ENCODE measurements around the gene PID1. TPM values are rescaled to one million over a fixed set of nuclear protein-coding genes. Genes with fewer than 3 reads are reported as not detected.

Gene PID1
- total RNA-seq, 1 experiment from 2014 or later = 0.15 TPM

- H3K27me3 ChIP-seq (ENCODE audit: insufficient read depth, low read length) = no peaks in the 10 kb centered on the region
- H3K9ac ChIP-seq (ENCODE audit: low read length) = no peak overlapping the region
- no peak overlapping the region for H3K4me2 ChIP-seq (ENCODE audit: low read length)
- no peaks in the 10 kb centered on the region for H3K79me2 ChIP-seq (ENCODE audit: insufficient read depth, low read length)
- H3K9me3 ChIP-seq (ENCODE audit: control insufficient read depth in 1 of 2, insufficient read depth in 1 of 2, low read depth in 1 of 2, low read length in 2 of 2) = no peaks in the 10 kb centered on the region
- BruUV-seq (replicated peaks) = no TSS peak
- no peaks in the 10 kb centered on the region for H3K36me3 ChIP-seq (ENCODE audit: control insufficient read depth in 1 of 2, insufficient read depth in 2 of 2, low read length in 2 of 2)
- H3K4me3 ChIP-seq (replicated peaks in 1 of 2; ENCODE audit: low read depth in 1 of 2, low read length in 2 of 2) = no peak overlapping the region
- ChIA-PET POLR2A (no interaction called here), CTCF (no interaction called here), RAD21 (ENCODE audit: low non-redundant PET in 1 of 2, low total read pairs in 2 of 2, uncharacterized antibody in 2 of 2, unreplicated experiment in 2 of 2) (no interaction called here)
- ATAC-seq (no peak), DNase-seq (ENCODE audit: low read depth, low spot score) (no peak)
- H3K4me1 ChIP-seq (ENCODE audit: control insufficient read depth in 1 of 2, insufficient read depth in 2 of 2, low read length in 2 of 2) = no peaks in the 10 kb centered on the region
- no peaks in the 10 kb centered on the region for H4K20me1 ChIP-seq (ENCODE audit: insufficient read depth)
- H3K9me2 ChIP-seq (ENCODE audit: insufficient read depth) = no peaks in the 10 kb centered on the region
- intact Hi-C loops (cut with micrococcal nuclease) = no loop called here
- no peak for TF ChIP-seq ATF3 (IDR thresholded peaks at IDR 0.05)
- no peak for TF ChIP-seq EZH2 (IDR thresholded peaks at IDR 0.05)
- TF ChIP-seq CEBPB (IDR thresholded peaks at IDR 0.05; ENCODE audit: low read depth) = no peak
- TF ChIP-seq CTCF (IDR thresholded peaks at IDR 0.05 in 2 of 3, conservative IDR thresholded peaks at IDR 0.05 in 1 of 3; ENCODE audit: borderline replicate concordance in 1 of 3, insufficient read depth in 1 of 3, low read depth in 2 of 3, low read length in 2 of 3) = no peak
- no peak for TF ChIP-seq SRF (IDR thresholded peaks at IDR 0.05; ENCODE audit: low read depth)
- H3K27ac ChIP-seq (ENCODE audit: low read depth, low read length) = no peak overlapping the region
- H2AFZ ChIP-seq (ENCODE audit: low read depth, low read length, poor library complexity, severe bottlenecking) = no peak overlapping the region
Measured at GRCh38 chr2:229041691-229042090, 229.4 kb downstream of the PID1 start.

- no peak overlapping the region for H3K27ac ChIP-seq (ENCODE audit: low read depth, low read length)
- ATAC-seq (no peak), DNase-seq (ENCODE audit: low read depth, low spot score) (no peak)
- RAD21 ChIA-PET (ENCODE audit: low non-redundant PET in 1 of 2, low total read pairs in 2 of 2, uncharacterized antibody in 2 of 2, unreplicated experiment in 2 of 2) = no interaction called here
- no peak overlapping the region for H3K9ac ChIP-seq (ENCODE audit: low read length)
- H3K27me3 ChIP-seq (ENCODE audit: insufficient read depth, low read length) = no peaks in the 10 kb centered on the region
- H2AFZ ChIP-seq (ENCODE audit: low read depth, low read length, poor library complexity, severe bottlenecking) = no peak overlapping the region
- no peaks in the 10 kb centered on the region for H3K79me2 ChIP-seq (ENCODE audit: insufficient read depth, low read length)
- no peak overlapping the region for H3K4me3 ChIP-seq (replicated peaks in 1 of 2; ENCODE audit: low read depth in 1 of 2, low read length in 2 of 2)
- no peaks in the 10 kb centered on the region for H4K20me1 ChIP-seq (ENCODE audit: insufficient read depth)
- no peak overlapping the region for H3K4me2 ChIP-seq (ENCODE audit: low read length)
- no peaks in the 10 kb centered on the region for H3K36me3 ChIP-seq (ENCODE audit: control insufficient read depth in 1 of 2, insufficient read depth in 2 of 2, low read length in 2 of 2)
- no peaks in the 10 kb centered on the region for H3K4me1 ChIP-seq (ENCODE audit: control insufficient read depth in 1 of 2, insufficient read depth in 2 of 2, low read length in 2 of 2)
- CTCF ChIA-PET = no interaction called here
- H3K9me2 ChIP-seq (ENCODE audit: insufficient read depth) = no peaks in the 10 kb centered on the region
- intact Hi-C loops (cut with micrococcal nuclease) = no loop called here
- no TSS peak for BruUV-seq (replicated peaks)
- POLR2A ChIA-PET = no interaction called here
- H3K9me3 ChIP-seq (ENCODE audit: control insufficient read depth in 1 of 2, insufficient read depth in 1 of 2, low read depth in 1 of 2, low read length in 2 of 2) = no peaks in the 10 kb centered on the region
- TF ChIP-seq, protein P1, sequence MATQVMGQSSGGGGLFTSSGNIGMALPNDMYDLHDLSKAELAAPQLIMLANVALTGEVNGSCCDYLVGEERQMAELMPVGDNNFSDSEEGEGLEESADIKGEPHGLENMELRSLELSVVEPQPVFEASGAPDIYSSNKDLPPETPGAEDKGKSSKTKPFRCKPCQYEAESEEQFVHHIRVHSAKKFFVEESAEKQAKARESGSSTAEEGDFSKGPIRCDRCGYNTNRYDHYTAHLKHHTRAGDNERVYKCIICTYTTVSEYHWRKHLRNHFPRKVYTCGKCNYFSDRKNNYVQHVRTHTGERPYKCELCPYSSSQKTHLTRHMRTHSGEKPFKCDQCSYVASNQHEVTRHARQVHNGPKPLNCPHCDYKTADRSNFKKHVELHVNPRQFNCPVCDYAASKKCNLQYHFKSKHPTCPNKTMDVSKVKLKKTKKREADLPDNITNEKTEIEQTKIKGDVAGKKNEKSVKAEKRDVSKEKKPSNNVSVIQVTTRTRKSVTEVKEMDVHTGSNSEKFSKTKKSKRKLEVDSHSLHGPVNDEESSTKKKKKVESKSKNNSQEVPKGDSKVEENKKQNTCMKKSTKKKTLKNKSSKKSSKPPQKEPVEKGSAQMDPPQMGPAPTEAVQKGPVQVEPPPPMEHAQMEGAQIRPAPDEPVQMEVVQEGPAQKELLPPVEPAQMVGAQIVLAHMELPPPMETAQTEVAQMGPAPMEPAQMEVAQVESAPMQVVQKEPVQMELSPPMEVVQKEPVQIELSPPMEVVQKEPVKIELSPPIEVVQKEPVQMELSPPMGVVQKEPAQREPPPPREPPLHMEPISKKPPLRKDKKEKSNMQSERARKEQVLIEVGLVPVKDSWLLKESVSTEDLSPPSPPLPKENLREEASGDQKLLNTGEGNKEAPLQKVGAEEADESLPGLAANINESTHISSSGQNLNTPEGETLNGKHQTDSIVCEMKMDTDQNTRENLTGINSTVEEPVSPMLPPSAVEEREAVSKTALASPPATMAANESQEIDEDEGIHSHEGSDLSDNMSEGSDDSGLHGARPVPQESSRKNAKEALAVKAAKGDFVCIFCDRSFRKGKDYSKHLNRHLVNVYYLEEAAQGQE (IDR thresholded peaks at IDR 0.05; ENCODE audit: low read depth) = no peak
- TF ChIP-seq YY1 (IDR thresholded peaks at IDR 0.05; ENCODE audit: extremely low read depth, insufficient replicate concordance, low read depth, low read length) (no peak), POLR2AphosphoS5 (IDR thresholded peaks at IDR 0.05; ENCODE audit: low read depth, low read length) (no peak), CTCF (IDR thresholded peaks at IDR 0.05 in 2 of 3, conservative IDR thresholded peaks at IDR 0.05 in 1 of 3; ENCODE audit: borderline replicate concordance in 1 of 3, insufficient read depth in 1 of 3, low read depth in 2 of 3, low read length in 2 of 3) (no peak), CBX3 (IDR thresholded peaks at IDR 0.05; ENCODE audit: low read depth) (no peak), EZH2phosphoT487 (IDR thresholded peaks at IDR 0.05; ENCODE audit: borderline replicate concordance) (no peak), JUND (IDR thresholded peaks at IDR 0.05) (no peak), ELF1 (IDR thresholded peaks at IDR 0.05; ENCODE audit: borderline replicate concordance, low read depth) (no peak)
- TF ChIP-seq, protein P2, sequence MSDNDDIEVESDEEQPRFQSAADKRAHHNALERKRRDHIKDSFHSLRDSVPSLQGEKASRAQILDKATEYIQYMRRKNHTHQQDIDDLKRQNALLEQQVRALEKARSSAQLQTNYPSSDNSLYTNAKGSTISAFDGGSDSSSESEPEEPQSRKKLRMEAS (IDR thresholded peaks at IDR 0.05) = no peak
Measured at GRCh38 chr2:229037621-229038020, 233.5 kb downstream of the PID1 start.

Data from HCT116 (cell line).